ENCODE results near the gene MTMR12. TPM values are rescaled to one million over a fixed set of nuclear protein-coding genes. Genes with fewer than 3 reads are reported as not detected.
"Not testable (repeated sequence)": the region's sequence is repeated elsewhere in the genome, so short reads cannot be mapped to it uniquely, and the experiment has no call there.

MTMR12 gene
- total and polyA plus RNA-seq, 5 donors from 2014 or later, result 12.9 to 27.7 (median 20.5) TPM

DNA sequence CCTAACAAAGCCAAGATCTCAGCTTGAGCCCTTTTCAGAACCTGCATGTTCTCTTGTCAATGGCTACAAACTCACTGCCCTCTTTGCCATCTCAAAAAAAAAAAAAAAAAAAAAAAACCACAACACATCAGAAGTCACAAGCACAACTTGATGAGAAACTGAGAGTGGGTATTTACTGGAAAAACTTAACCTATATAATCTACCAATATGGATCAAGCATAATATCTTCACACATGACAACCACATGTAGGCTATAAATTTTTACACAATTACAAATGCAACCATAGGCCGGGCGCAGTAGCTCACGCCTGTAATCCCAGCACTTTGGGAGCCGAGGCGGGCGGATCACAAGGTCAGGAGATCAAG, 9.0 kb downstream of the MTMR12 start:
- Mint-ChIP-seq H3K4me1 (peaks cover 24 to 90% (median 64%) of the 10 kb centered on the region in 4 donors), H3K4me3 (no peak overlapping the region), H3K9me3 (no peaks in the 10 kb centered on the region), H3K27ac (no peak overlapping the region), H3K36me3 (peaks cover 30% of the 10 kb centered on the region), H3K27me3 (no peaks in the 10 kb centered on the region)
- ATAC-seq (ENCODE audit: low read depth in 2 of 2) (no peak), DNase-seq (no peak)
- Histone ChIP-seq H3K4me1 (ENCODE audit: control insufficient read depth, insufficient read depth, low read length, poor library complexity, severe bottlenecking) (no peaks in the 10 kb centered on the region), H3K36me3 (ENCODE audit: control insufficient read depth, insufficient read depth, low read length) (peaks cover 4% of the 10 kb centered on the region), H3K4me3 (ENCODE audit: low read depth, low read length) (no peak overlapping the region), H3K27ac (ENCODE audit: insufficient read depth, low read length, poor library complexity, severe bottlenecking) (no peak overlapping the region), H3K27me3 (ENCODE audit: control insufficient read depth, insufficient read depth, low read length) (no peaks in the 10 kb centered on the region), H3K9me3 (ENCODE audit: control insufficient read depth in 2 of 2, low read length in 2 of 2) (no peaks in the 10 kb centered on the region)

- Mint-ChIP-seq H3K27ac (peak overlapping the region in 2 of 3 donors; percentile 7 to 57), H3K27me3 (no peaks in the 10 kb centered on the region), H3K9me3 (no peaks in the 10 kb centered on the region), H3K4me3 (no peak overlapping the region), H3K36me3 (peaks cover 32% of the 10 kb centered on the region), H3K4me1 (peaks cover 24 to 89% (median 63%) of the 10 kb centered on the region in 4 donors)
- H3K27me3 ChIP-seq (ENCODE audit: control insufficient read depth, insufficient read depth, low read length), result no peaks in the 10 kb centered on the region
- no peak overlapping the region for H3K4me3 ChIP-seq (ENCODE audit: low read depth, low read length)
- DNase-seq (no peak), ATAC-seq (ENCODE audit: low read depth in 2 of 2) (no peak)
- H3K9me3 ChIP-seq (ENCODE audit: control insufficient read depth in 2 of 2, low read length in 2 of 2), result no peaks in the 10 kb centered on the region
- H3K36me3 ChIP-seq (ENCODE audit: control insufficient read depth, insufficient read depth, low read length), result peaks cover 4% of the 10 kb centered on the region
- H3K4me1 ChIP-seq (ENCODE audit: control insufficient read depth, insufficient read depth, low read length, poor library complexity, severe bottlenecking), result no peaks in the 10 kb centered on the region
- no peak overlapping the region for H3K27ac ChIP-seq (ENCODE audit: insufficient read depth, low read length, poor library complexity, severe bottlenecking)
These were observed 9.6 kb downstream of the MTMR12 start for GRCh38 chr5:32302835-32303754.

GRCh38 chr5:32301891-32302290, 10.8 kb downstream of the MTMR12 start:
- Mint-ChIP-seq H3K9me3 (no peaks in the 10 kb centered on the region), H3K4me1 (peaks cover 28 to 87% (median 65%) of the 10 kb centered on the region in 4 donors)

DNA sequence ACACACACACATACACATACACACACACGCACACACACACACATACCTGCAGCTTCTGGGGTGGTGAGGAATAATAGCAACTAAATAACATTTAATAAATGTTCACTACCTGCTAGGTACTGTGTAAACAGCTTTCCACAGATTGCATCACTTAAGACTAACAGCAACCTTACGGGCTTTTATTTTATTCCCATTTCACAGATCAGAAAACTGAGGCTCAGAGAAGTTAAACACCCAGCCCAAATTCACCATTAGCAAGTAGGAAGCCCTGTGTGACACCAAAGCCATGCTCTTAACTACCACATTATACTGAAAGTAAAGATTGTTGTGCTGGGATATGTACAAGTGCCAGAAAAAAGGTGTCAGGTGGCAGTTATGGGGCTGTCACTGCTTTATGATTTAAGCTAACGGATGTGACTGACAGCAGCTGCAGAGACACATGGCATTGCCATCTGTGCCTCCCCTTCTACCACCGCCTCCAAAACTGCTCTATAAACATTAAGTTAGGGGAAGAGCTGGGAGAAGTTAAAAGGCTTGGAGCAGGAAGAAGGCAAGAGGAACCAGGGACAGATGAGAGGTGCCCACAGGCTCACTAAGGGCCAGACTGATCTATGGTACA, 13.6 kb downstream of the MTMR12 start:
- Histone ChIP-seq H3K4me1 (ENCODE audit: control insufficient read depth, insufficient read depth, low read length, poor library complexity, severe bottlenecking) (no peaks in the 10 kb centered on the region), H3K36me3 (ENCODE audit: control insufficient read depth, insufficient read depth, low read length) (peaks cover 23% of the 10 kb centered on the region), H3K27me3 (ENCODE audit: control insufficient read depth, insufficient read depth, low read length) (no peaks in the 10 kb centered on the region), H3K27ac (ENCODE audit: insufficient read depth, low read length, poor library complexity, severe bottlenecking) (no peak overlapping the region), H3K4me3 (ENCODE audit: low read depth, low read length) (no peak overlapping the region), H3K9me3 (ENCODE audit: control insufficient read depth in 2 of 2, low read length in 2 of 2) (no peaks in the 10 kb centered on the region)
- DNase-seq (no peak), ATAC-seq (ENCODE audit: low read depth in 2 of 2) (no peak)
- no peaks in the 10 kb centered on the region for H3K9me3 Mint-ChIP-seq
- H3K4me3 Mint-ChIP-seq, result no peak overlapping the region
- peaks cover 23 to 67% (median 52%) of the 10 kb centered on the region in 4 donors for H3K4me1 Mint-ChIP-seq
- H3K36me3 Mint-ChIP-seq, result peaks cover 32% of the 10 kb centered on the region
- H3K27me3 Mint-ChIP-seq, result no peaks in the 10 kb centered on the region
- peak overlapping the region in 2 of 3 donors; percentile 44 to 67 for H3K27ac Mint-ChIP-seq

More at GRCh38 chr5:32301891-32302290, 10.8 kb downstream of the MTMR12 start:
- Histone ChIP-seq H3K27ac (ENCODE audit: insufficient read depth, low read length, poor library complexity, severe bottlenecking) (no peak overlapping the region), H3K4me3 (ENCODE audit: low read depth, low read length) (no peak overlapping the region), H3K27me3 (ENCODE audit: control insufficient read depth, insufficient read depth, low read length) (no peaks in the 10 kb centered on the region), H3K9me3 (ENCODE audit: control insufficient read depth in 2 of 2, low read length in 2 of 2) (no peaks in the 10 kb centered on the region), H3K36me3 (ENCODE audit: control insufficient read depth, insufficient read depth, low read length) (peaks cover 4% of the 10 kb centered on the region), H3K4me1 (ENCODE audit: control insufficient read depth, insufficient read depth, low read length, poor library complexity, severe bottlenecking) (no peaks in the 10 kb centered on the region)
- ATAC-seq (ENCODE audit: low read depth in 2 of 2) (no peak), DNase-seq (no peak)
- Mint-ChIP-seq H3K36me3 (peaks cover 34% of the 10 kb centered on the region), H3K27me3 (no peaks in the 10 kb centered on the region), H3K27ac (no peak overlapping the region), H3K4me3 (no peak overlapping the region)

- Histone ChIP-seq H3K27me3 (ENCODE audit: control insufficient read depth, insufficient read depth, low read length) (no peaks in the 10 kb centered on the region), H3K4me3 (ENCODE audit: low read depth, low read length) (no peak overlapping the region), H3K9me3 (ENCODE audit: control insufficient read depth in 2 of 2, low read length in 2 of 2) (no peaks in the 10 kb centered on the region), H3K36me3 (ENCODE audit: control insufficient read depth, insufficient read depth, low read length) (peaks cover 23% of the 10 kb centered on the region), H3K27ac (ENCODE audit: insufficient read depth, low read length, poor library complexity, severe bottlenecking) (no peak overlapping the region), H3K4me1 (ENCODE audit: control insufficient read depth, insufficient read depth, low read length, poor library complexity, severe bottlenecking) (no peaks in the 10 kb centered on the region)
- Mint-ChIP-seq H3K36me3 (peaks cover 41% of the 10 kb centered on the region), H3K27me3 (no peaks in the 10 kb centered on the region), H3K9me3 (no peaks in the 10 kb centered on the region), H3K4me3 (peak overlapping the region in 1 of 4 donors; percentile 11), H3K27ac (peak overlapping the region; percentile 43 to 84 (median 71)), H3K4me1 (peaks cover 16 to 65% (median 51%) of the 10 kb centered on the region in 4 donors)
- DNase-seq (no peak), ATAC-seq (ENCODE audit: low read depth in 2 of 2) (no peak)
These were observed 14.7 kb downstream of the MTMR12 start for GRCh38 chr5:32298059-32298415.

DNA sequence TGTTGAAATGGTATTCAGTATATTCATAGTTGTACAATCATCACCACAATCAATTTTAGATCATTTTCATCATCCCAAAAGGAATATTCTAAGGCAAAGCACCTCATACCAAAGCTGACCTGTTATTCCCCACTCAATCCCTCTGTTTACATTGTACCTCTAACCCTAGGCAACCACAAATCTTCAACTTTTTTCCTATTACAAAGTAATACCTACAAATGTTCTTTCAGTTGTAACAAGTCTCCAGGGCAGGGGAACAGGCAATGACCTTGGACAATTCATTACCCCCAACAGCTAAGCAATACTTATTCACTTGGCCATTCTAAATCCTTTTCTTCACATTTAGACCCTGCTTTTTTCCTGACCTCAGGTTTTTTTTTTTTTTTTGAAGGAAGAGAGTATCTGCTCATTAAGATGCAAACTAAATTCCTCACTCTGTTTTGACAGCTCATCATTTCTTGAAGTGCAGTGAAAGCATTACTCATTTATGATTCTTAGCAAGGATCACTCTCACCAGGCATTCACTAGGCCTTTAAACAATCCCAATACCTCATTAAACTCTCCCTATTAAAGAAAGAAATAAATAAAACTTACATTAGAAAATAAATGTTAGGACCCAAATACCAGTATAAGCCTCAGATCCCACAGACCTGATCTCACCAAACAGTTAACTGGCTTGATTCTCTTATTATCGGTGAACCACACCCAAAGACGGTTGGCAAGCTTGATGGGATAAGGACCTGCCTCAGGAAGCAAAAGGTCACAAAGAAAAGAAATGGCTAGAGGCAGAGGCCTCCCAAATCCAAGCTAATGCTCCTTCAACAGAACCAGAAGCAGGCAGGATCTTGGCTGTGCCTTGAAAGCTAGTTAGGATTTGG, 15.3 kb downstream of the MTMR12 start:
- H3K4me1 ChIP-seq (ENCODE audit: control insufficient read depth, insufficient read depth, low read length, poor library complexity, severe bottlenecking), result no peaks in the 10 kb centered on the region
- peaks cover 13 to 67% (median 51%) of the 10 kb centered on the region in 4 donors for H3K4me1 Mint-ChIP-seq
- H3K36me3 ChIP-seq (ENCODE audit: control insufficient read depth, insufficient read depth, low read length), result peaks cover 23% of the 10 kb centered on the region
- H3K27me3 ChIP-seq (ENCODE audit: control insufficient read depth, insufficient read depth, low read length), result no peaks in the 10 kb centered on the region
- ATAC-seq (ENCODE audit: low read depth in 2 of 2) (no peak), DNase-seq (no peak)
- H3K9me3 ChIP-seq (ENCODE audit: control insufficient read depth in 2 of 2, low read length in 2 of 2), result no peaks in the 10 kb centered on the region
- no peak overlapping the region for H3K27ac ChIP-seq (ENCODE audit: insufficient read depth, low read length, poor library complexity, severe bottlenecking)
- peak overlapping the region in 1 of 4 donors; percentile 11 for H3K4me3 Mint-ChIP-seq
- peaks cover 45% of the 10 kb centered on the region for H3K36me3 Mint-ChIP-seq
- H3K27ac Mint-ChIP-seq, result peak overlapping the region in 2 of 3 donors; percentile 80 to 84
- H3K4me3 ChIP-seq (ENCODE audit: low read depth, low read length), result no peak overlapping the region
- no peaks in the 10 kb centered on the region for H3K27me3 Mint-ChIP-seq
- no peaks in the 10 kb centered on the region for H3K9me3 Mint-ChIP-seq

DNA sequence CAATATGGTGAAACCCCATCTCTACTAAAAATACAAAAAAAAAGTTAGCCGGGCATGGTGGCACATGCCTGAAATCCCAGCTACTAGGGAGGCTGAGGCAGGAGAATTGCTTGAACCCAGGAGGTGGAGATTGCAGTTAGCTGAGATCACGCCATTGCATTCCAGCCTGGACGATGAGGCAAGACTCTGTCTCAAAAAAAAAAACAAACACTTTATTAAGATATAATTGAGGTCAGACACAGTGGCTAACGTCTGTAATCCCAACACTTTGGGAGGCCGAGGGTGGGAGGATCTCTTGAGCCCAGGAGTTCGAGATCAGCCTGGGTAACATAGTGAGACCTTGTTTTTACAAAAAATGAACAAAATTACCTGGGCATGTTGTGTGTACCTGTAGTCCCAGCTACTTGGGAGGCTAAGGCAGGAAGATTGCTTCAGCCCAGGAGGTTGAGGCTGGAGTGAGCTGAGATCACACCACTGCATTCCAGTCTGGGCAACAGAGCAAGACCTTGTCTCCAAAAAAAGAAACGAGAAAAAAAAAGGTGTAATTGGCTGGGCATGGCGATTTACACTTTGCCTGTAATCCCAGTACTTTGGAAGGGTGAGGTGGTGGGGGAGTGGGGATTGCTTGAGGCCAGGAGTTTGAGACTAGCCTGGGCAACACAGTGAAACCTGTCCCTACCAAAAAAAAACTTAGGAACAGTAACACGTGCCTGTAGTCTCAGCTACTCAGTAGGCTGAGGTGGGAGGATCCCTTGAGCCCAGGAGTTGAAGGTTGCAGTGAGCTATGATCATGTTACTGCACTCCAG, 16.6 kb downstream of the MTMR12 start:
- H3K27me3 Mint-ChIP-seq; H3K9me3 ChIP-seq (ENCODE audit: control insufficient read depth in 2 of 2, low read length in 2 of 2); H3K4me3 ChIP-seq (ENCODE audit: low read depth, low read length); H3K4me3 Mint-ChIP-seq; H3K27me3 ChIP-seq (ENCODE audit: control insufficient read depth, insufficient read depth, low read length); ATAC-seq (ENCODE audit: low read depth in 2 of 2); H3K4me1 ChIP-seq (ENCODE audit: control insufficient read depth, insufficient read depth, low read length, poor library complexity, severe bottlenecking); H3K9me3 Mint-ChIP-seq; H3K27ac ChIP-seq (ENCODE audit: insufficient read depth, low read length, poor library complexity, severe bottlenecking); DNase-seq; H3K27ac Mint-ChIP-seq: not testable (repeated sequence)
- Mint-ChIP-seq H3K4me1 (peaks cover 13 to 63% (median 45%) of the 10 kb centered on the region in 4 donors), H3K36me3 (peaks cover 46% of the 10 kb centered on the region)
- H3K36me3 ChIP-seq (ENCODE audit: control insufficient read depth, insufficient read depth, low read length), result peaks cover 25% of the 10 kb centered on the region
